Lower lobe of right lung (tissue), 2 donors: ENCODE data around the gene LSP1. TPM values are rescaled to one million over a fixed set of nuclear protein-coding genes. Genes with fewer than 3 reads are reported as not detected.
"Not testable (repeated sequence)": the region's sequence is repeated elsewhere in the genome, so short reads cannot be mapped to it uniquely, and the experiment has no call there.

Experiments
- ATAC-seq, 2 donors: fragments of 200-7000 bp; cut with Tn5 transposase; one replicate each; pipeline ENCODE4 v1.9.1; 2020 to 2022; ENCODE audit warnings: mild to moderate bottlenecking in 2 of 2, moderate library complexity in 2 of 2
- DNase-seq: peaks from one replicate; pipeline ENCODE4 v3.0.0-alpha.2; 2020
- H3K27ac ChIP-seq: fragments of 200-600 bp; one replicate; pipeline ENCODE4 v1.8.0; 2022
- H3K27me3 ChIP-seq: fragments of 200-600 bp; one replicate; pipeline ENCODE4 v1.8.0; 2022; ENCODE audit warnings: low read depth
- H3K36me3 ChIP-seq: fragments of 200-600 bp; one replicate; pipeline ENCODE4 v1.8.0; 2022; ENCODE audit warnings: mild to moderate bottlenecking
- H3K4me1 ChIP-seq: fragments of 200-600 bp; one replicate; pipeline ENCODE4 v1.8.0; 2022
- H3K4me3 ChIP-seq: fragments of 200-600 bp; one replicate; pipeline ENCODE4 v1.8.0; 2022; ENCODE audit warnings: mild to moderate bottlenecking
- H3K9me3 ChIP-seq: fragments of 200-600 bp; one replicate; pipeline ENCODE4 v1.8.0; 2022
- intact Hi-C: fragments of 100-400 bp; cut with DNase I; formaldehyde crosslinking; loops from one replicate; pipeline ENCODE4 v1.11.0; 2022
- total RNA-seq: library from RNA; stranded (reverse); fragmentation: NEBNext Ultra II Directional; extraction: Animal tissue kit (Norgen Biotek cat#: 25700); gene quantifications from one replicate; pipeline ENCODE4 v1.2.1, GENCODE V29; 2021
- TF ChIP-seq, protein P1 (sequence below): fragments of 200-600 bp; IDR thresholded peaks from one replicate; pipeline ENCODE4 v1.8.0; 2022; ENCODE audit warnings: antibody characterized with exemption, mild to moderate bottlenecking
- donor health status: DM: no; HTN: yes; CAD: no; lungs with severe emphysema.

The LSP1 gene
- total RNA-seq, 1 donor from 2014 or later: 90.4 TPM

DNA sequence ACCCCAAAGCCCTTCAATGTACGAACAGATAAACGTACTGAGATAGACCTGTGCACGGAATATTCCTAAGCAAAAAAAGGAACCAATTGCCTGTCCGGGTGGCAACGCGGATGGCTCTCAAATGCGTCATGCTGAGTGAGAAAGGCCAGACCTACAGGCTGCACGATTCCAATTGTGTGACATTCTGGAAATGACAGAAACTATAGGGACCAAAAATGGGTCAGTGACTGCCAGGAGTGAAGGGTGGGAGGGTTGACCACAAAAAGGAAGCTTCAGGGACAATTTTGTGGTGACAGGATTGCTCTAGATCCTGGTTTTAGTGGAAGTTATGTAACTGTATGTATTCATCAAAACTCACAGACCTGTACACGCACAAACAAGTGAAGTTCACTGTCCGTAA lies 42.1 kb upstream of the LSP1 start:
- Histone ChIP-seq H3K36me3 (no peaks in the 10 kb centered on the region), H3K4me1 (no peaks in the 10 kb centered on the region), H3K4me3 (no peak overlapping the region), H3K9me3 (no peaks in the 10 kb centered on the region), H3K27me3 (peaks cover 24% of the 10 kb centered on the region), H3K27ac (no peak overlapping the region)
- intact Hi-C loops: no loop called here
- ATAC-seq (peak; percentile 37 to 67), DNase-seq (no peak)
- TF ChIP-seq, protein P1, sequence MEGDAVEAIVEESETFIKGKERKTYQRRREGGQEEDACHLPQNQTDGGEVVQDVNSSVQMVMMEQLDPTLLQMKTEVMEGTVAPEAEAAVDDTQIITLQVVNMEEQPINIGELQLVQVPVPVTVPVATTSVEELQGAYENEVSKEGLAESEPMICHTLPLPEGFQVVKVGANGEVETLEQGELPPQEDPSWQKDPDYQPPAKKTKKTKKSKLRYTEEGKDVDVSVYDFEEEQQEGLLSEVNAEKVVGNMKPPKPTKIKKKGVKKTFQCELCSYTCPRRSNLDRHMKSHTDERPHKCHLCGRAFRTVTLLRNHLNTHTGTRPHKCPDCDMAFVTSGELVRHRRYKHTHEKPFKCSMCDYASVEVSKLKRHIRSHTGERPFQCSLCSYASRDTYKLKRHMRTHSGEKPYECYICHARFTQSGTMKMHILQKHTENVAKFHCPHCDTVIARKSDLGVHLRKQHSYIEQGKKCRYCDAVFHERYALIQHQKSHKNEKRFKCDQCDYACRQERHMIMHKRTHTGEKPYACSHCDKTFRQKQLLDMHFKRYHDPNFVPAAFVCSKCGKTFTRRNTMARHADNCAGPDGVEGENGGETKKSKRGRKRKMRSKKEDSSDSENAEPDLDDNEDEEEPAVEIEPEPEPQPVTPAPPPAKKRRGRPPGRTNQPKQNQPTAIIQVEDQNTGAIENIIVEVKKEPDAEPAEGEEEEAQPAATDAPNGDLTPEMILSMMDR: no peak

DNA sequence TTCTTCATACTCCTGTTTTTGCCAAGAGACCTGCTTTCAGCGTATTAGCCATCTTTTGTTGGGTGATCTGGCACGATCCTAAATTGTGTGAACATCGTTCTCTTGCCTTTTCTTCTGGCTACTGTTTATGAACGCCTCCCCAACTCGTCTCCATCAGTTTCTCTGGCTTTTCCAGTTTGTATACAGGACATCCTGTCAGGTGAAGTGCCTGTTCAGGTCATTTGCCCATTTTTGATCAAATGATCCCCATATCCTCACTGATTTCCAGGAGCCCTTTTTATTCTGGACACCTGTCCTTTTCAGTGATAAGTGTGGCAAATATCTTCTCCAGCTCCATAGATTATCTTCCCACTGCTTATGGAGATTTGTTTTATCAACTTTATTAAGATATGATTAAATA lies 40.6 kb upstream of the LSP1 start:
- TF ChIP-seq, protein P1: no peak
- intact Hi-C loops: no loop called here
- DNase-seq (no peak), ATAC-seq (no peak)
- Histone ChIP-seq H3K27me3 (peaks cover 25% of the 10 kb centered on the region), H3K9me3 (no peaks in the 10 kb centered on the region), H3K4me3 (no peak overlapping the region), H3K4me1 (no peaks in the 10 kb centered on the region), H3K27ac (no peak overlapping the region), H3K36me3 (no peaks in the 10 kb centered on the region)

DNA sequence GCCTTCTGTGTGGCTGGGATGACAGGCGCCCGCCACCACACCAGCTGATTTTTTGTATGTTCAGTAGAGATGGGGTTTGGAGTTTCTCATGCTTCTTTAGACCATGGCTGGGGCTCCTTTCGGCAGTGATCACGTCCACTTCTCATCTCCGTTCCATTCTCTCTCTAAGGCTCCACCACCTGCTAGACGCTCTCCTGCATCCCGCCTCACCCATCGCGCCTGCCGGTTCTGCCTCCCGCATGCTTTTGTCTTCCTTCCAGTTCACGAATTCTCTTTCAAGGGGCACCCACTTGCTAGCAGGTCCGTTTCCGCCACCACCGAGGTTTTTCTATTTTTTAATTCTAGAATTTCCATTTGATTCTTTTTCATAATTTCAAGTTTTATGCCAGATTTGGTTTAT lies 40.1 kb upstream of the LSP1 start:
- no peaks in the 10 kb centered on the region for H3K9me3 ChIP-seq
- intact Hi-C loops: no loop called here
- TF ChIP-seq, protein P1: no peak
- no peaks in the 10 kb centered on the region for H3K36me3 ChIP-seq
- no peaks in the 10 kb centered on the region for H3K4me1 ChIP-seq
- H3K4me3 ChIP-seq: no peak overlapping the region
- no peak for DNase-seq
- ATAC-seq: no peak
- peaks cover 25% of the 10 kb centered on the region for H3K27me3 ChIP-seq
- H3K27ac ChIP-seq: no peak overlapping the region

DNA sequence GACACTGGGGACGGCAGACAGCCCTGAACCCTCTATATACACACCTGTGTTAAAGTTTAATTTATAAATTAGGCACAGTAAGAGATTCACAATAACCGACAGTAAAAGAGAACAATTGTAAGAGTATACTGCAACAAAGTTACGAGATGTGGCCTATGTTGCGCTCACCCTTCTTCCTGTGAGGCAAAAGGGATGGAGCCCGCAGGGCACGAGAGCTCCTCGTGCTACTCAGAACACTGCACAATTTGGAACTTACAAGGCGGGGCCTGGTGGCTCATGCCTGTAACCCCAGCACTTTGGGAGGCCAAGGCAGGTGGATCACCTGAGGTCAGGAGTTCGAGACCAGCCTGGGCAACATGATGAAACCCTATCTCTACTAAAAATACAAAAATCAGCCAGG lies 39.5 kb upstream of the LSP1 start:
- H3K9me3 ChIP-seq, DNase-seq, H3K27ac ChIP-seq, intact Hi-C loops, H3K4me3 ChIP-seq, H3K36me3 ChIP-seq, H3K4me1 ChIP-seq, ATAC-seq: not testable (repeated sequence)
- peaks cover 21% of the 10 kb centered on the region for H3K27me3 ChIP-seq

DNA sequence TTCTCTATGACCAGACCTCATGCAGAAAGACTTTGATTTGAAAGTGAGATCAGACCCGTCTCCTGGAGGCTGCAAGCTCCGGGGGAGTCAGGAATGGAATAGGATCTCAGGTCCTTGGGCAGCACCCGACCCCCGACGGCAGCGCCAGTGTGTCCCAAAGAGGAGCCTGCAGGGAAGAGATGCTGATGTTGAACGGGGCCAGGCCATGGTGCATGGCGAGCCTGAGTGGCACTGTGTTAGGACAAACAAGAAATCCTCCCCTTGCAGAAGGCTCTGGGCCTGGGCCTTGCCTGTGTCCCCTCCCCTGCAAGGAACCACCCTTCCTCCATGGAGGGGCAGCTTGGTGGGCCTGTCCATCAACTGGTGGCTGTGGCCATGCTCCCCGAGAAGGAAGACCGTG lies 38.2 kb upstream of the LSP1 start:
- ATAC-seq: no peak
- intact Hi-C loops: no loop called here
- no peak overlapping the region for H3K4me3 ChIP-seq
- H3K27me3 ChIP-seq: peaks cover 21% of the 10 kb centered on the region
- DNase-seq: no peak
- H3K36me3 ChIP-seq: no peaks in the 10 kb centered on the region
- H3K27ac ChIP-seq: no peak overlapping the region
- H3K9me3 ChIP-seq: peaks cover 9% of the 10 kb centered on the region
- no peaks in the 10 kb centered on the region for H3K4me1 ChIP-seq
- TF ChIP-seq, protein P1: no peak

DNA sequence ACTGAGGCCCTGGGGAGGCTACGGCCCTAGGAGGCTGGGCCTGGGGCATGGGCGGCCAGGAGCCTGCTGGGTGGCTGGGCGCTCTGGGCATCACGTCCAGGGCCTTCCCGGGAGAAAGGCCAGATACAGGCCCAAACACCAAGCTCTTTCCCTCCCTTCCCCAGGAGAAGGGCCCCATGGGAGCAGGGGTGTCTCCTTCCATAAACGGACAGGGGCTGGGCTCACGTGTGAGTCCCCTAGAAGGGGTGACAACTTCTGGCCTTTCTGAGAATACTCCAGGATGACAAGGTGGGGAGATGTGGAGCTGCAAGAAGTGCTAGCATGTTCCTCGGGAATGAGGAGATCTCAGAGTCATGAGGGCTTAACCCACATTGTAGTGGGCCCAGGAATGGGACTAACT lies 37.6 kb upstream of the LSP1 start:
- TF ChIP-seq, protein P1: no peak
- intact Hi-C loops: no loop called here
- no peak for DNase-seq
- ATAC-seq: no peak
- no peak overlapping the region for H3K27ac ChIP-seq
- H3K4me3 ChIP-seq: no peak overlapping the region
- H3K36me3 ChIP-seq: no peaks in the 10 kb centered on the region
- H3K4me1 ChIP-seq: no peaks in the 10 kb centered on the region
- peaks cover 9% of the 10 kb centered on the region for H3K9me3 ChIP-seq
- H3K27me3 ChIP-seq: peaks cover 21% of the 10 kb centered on the region
